ENCODE measurements around the gene KCNT1. TPM values are rescaled to one million over a fixed set of nuclear protein-coding genes. Genes with fewer than 3 reads are reported as not detected.
A peak's percentile ranks its signal among the peaks of the same experiment; 100 is the strongest.
"Not testable (repeated sequence)": the region's sequence is repeated elsewhere in the genome, so short reads cannot be mapped to it uniquely, and the experiment has no call there.

The KCNT1 gene
- total RNA-seq (ENCODE audit: insufficient read depth, low replicate concordance), result 3.6 TPM

DNA sequence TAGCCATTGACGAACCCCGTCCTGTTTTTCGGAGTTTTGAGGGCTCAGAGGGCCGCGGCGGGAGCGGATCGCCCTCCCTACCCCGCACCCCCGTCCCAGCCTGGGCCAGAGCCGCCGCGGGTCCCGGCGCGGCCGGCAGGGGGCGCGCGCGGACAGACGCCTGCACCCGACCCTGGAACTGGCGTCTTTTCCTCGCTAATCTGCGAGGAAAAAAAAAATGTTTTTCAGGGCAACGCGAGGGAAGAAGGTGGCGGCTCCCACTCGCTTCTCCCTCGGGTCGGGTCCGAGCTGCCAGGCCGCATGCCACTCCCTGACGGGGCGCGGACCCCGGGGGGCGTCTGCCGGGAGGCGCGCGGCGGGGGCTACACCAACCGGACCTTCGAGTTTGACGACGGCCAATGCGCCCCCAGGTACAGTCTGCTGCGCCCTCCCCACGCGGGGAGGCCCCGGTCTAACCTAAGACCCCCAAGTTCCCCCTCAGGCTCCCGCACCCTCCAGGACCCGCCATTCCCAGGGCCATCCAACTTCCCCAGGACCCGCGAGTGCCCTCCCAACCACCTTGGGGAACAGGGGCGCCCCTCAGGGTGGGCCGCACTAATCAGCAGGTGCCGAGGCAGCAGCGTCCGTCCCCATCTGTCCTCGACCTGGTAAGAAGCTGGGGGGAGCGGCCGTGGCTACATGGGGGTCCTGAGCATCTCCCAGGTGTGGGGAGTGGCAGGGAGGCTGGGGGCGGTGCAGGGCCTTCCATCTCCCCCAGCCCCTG is at the start of gene KCNT1:
KCNT1 (plus strand) TSS at position 227 of the 763 bp plus-strand sequence; CDS start at position 301, 74 bp downstream.
- DNase-seq (ENCODE audit: low spot score), result peak; percentile 29

DNA sequence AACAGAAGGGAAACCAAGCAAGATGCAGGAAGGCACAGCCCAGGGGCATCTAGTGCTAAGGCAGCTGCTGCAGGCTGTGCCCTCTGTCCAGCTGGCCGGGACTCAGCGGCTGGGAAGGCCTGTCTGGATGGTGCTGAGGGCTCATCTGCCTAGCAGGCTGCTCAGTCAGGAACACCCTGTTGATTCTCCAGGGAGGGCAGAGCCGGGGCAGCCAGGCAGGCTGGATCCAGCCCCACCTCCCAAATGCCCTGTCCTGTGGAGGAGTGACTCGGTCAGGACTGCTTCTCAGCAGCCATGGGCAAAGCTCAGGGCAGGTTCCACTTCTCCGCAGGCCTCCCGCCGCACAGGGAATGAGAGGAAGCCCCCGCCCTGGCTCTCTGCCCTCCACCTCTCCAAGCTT is 46.7 kb upstream of the KCNT1 start:
- no peak for DNase-seq (ENCODE audit: low spot score)

DNA sequence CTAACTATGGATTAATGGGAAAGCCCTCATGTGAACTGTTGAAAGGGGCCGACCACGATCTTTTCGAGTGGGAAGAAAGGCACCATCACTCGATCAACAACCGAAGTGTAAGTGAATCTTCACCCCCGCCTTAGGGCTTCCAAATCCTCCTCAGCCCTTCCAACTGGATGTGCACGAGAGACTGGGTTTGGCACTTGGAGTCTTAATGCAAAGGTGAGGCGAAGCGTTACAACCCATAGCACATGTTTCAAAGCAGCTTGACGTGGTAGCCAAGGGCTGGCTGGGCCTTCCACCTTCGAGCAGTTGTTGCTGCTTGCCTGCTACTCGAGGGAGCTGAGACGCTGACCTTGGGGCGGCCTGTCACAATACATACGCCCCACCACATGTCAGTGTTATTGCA is 44.6 kb upstream of the KCNT1 start:
- no peak for DNase-seq (ENCODE audit: low spot score)

DNA sequence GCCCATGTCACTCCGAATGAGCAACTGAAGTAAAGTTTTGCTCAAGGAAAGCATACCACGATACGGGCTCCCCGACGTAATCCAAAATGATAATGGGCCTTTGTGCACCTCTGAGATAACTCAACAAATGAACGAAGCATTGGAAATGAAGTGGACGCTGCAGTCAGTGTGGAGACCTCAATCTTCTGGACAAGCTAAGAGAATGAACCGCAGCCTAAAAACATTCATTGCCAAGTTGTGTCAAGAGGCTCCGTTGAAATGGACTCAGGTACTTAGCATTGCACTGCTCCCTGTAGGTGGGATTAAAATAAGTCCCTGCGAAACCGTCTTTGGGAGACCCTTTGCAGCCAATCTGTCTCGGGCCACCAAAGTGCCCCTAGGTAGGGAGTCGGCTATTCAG is 42.7 kb upstream of the KCNT1 start:
- DNase-seq (ENCODE audit: low spot score), result no peak

DNA sequence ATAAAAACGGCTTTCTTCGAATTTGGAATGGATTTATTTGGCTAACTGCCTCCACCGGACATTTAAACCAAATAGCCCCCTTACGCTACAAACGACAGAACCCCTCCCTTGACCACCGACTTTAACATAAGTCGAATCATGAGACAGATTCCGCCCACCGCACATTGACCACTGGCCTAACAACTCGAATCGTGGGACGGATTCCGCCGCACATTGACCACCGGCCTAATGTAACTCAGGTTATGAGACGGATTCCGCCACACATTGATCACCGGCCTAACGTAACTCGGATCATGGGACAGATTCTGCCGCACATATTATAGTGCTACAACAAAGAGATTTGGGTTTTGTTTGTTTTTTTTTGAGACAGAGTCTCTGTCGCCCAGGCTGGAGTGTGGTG is 41.6 kb upstream of the KCNT1 start:
- DNase-seq (ENCODE audit: low spot score), result no peak

DNA sequence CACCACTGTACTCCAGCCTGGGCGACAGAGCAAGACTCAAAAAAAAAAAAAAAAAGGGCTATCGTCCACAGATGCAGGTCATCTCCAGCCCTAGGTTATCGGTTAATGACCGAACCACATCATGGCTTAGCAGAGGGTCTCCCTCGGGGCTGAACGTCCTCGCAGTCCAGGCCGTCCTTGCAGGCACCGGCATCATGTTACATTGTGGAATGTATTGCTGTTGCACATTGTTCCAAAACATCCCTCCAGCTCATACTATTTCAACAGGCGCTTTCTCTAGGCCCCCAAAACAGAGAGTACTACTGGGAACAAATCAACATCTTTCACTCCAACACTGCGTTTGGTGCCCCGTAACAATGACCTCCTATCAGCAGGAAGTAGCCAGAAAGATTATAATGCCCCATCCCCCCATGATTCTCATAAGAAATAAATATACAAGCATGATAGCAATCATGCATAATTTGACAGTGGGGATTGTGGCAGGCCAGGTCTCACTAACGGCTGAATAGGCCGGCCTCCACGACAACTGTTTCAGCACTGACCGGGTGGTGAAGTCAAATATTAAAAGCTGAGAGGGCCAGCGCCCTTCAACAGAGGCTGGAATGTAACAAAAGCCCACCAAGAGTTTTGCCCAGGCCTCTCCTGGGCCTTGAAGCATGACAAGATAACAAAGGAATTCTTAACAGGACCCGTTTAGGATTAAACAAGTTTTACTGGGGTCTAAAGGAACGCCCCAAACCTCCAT is 40.0 kb upstream of the KCNT1 start:
- no peak for DNase-seq (ENCODE audit: low spot score)

DNA sequence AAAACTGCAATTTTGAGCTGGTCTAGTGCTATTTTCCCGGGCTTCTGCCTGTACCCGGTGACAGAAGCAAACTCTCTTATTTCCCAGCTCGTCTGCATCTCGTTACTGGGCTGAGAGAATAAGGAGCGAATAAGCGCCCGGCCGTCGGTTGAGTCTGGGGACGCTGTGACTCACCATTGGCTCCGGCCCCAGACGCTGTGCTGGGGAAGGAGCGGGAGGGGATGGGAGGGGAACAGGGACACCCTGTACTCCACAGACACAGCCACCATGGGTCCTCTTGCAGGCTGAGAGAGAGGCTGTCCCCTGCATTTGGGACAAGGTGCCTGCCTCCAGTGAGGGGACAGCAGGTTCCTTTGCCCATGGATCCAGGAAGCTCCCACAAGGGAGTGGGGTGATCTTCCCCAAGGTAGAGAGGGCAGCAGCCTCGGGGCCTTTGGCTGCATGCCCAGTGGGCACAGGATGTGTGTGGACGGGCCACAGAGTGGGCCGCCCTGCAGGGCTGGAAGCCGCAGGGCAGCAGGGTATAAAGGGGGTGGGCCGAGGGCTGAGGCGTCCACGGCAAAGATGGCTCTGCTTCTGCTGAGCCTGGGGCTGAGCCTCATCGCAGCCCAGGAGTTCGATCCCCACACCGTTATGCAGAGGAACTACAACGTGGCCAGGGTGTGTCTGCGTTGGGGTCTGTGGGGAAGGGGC is 39.1 kb upstream of the KCNT1 start, which contains the start of gene LCN9:
LCN9 (plus strand) TSS at position 552 of the 693 bp plus-strand sequence; CDS start at position 565, 13 bp downstream.
- peak; percentile 38 for DNase-seq (ENCODE audit: low spot score)

DNA sequence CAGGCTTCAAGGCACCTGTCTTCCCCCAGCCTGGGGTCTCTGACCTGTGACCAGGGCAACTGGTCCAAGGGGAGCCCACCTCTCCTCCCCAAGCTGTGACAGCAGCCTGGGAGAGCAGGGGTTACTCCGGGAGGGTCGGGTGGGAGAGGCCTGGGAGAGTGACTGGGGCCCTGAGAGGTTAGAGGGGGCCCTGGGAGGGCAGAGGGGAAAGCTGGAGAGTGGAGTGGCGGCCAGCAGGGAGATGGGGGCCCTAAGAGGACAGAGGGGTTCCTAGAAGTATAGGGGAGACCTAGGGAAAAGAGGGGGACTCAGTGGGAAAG is 38.6 kb upstream of the KCNT1 start:
- no peak for DNase-seq (ENCODE audit: low spot score)

DNA sequence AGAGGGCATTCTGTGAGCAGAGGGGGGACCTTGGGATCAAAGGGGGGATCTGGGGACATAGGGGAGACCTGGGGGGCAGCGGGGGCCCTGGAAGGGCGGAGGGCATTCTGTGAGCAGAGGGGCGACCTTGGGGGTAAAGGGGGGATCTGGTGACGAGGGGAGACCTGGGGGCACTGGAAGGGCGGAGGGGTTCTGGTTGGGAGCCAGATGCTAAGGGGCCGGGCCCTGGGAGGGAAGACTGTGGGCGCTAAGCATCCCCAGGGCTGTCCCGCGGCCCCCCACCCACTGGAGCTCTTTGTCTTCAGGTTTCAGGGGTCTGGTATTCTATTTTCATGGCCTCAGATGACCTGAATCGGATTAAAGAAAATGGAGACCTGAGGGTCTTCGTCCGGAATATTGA is 38.1 kb upstream of the KCNT1 start:
- DNase-seq (ENCODE audit: low spot score), result no peak

DNA sequence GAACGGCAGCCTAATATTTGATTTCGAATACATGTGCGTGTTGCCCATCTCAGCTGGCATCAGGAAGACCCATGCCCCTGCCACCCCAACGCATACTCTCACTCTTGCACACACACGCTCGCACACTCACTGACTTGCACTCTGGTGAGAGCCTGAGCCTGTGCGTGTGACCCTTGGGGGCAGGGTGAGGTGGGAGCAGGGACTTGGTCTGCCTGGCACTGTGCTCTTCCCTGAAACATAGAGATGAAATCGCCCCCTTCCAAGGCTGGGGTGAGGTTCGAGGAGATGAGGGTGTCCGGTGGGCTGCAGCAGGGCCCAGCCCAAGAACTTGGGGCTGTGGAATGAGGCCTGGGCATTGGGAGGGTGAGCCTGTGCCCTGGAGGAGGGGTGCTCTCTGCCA is 37.7 kb upstream of the KCNT1 start:
- no peak for DNase-seq (ENCODE audit: low spot score)

DNA sequence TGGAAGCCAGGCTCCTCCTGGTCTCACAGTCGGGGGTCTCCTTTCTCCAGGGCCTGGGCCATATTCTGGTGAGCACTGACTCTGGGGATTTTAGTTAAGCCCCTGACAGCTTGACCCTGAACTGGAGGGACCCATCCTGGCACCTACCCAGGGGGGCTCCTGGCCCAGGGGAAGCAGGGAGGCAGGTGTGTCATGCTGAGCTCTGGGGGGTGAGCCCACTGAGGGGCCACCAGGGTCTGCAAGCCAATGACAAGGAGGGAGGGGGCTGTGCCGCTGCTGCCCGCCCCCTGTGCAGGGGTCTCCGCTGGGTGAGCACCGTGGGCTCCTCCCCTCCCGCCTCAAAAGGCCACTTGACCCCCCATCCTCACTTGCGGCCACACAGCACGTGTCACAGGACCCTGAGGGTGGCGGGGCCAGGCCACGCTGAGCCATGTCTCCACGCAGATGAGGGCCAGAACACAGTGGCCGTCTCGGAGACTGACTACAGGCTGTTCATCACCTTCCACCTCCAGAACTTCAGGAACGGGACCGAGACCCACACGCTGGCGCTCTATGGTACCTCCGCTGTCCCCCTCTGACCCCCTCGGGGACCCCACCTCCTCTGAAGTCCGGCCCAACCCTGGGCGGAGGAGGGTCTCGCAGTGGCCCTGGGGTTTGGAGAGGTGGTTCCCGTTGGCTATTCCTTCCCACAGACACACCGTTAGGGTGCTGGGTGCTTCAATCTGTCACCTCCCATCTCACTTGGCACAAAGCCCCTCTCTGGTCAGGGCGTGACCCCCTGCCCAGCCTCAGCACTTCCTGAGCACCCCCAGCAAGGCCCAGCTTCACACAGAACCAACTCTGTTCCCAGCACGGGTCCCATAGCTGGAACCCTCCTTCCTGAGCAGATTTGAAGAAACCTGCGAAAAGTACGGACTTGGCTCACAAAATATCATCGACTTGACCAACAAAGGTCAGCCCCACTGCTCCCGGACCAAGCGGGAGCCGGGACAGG is 36.9 kb upstream of the KCNT1 start:
- DNase-seq (ENCODE audit: low spot score), result no peak

DNA sequence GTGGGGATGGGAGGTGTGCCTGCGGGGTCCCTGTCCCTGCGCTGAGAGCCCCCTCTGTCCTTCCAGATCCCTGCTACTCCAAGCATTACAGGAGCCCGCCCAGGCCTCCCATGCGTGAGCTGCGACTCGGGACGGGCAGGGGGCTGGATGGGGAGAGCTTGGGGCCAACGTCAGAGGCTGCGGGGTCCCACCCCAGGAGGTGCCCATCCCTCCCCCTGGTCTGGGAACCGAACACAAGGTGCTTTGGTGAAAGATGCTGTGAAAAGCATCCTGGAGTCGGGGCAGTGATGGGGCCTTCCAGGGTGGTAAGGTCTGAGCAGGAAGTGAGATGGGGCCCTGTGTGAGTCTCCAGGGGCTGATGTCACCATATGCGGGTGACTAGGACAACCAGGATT is 36.2 kb upstream of the KCNT1 start:
- DNase-seq (ENCODE audit: low spot score), result no peak

DNA sequence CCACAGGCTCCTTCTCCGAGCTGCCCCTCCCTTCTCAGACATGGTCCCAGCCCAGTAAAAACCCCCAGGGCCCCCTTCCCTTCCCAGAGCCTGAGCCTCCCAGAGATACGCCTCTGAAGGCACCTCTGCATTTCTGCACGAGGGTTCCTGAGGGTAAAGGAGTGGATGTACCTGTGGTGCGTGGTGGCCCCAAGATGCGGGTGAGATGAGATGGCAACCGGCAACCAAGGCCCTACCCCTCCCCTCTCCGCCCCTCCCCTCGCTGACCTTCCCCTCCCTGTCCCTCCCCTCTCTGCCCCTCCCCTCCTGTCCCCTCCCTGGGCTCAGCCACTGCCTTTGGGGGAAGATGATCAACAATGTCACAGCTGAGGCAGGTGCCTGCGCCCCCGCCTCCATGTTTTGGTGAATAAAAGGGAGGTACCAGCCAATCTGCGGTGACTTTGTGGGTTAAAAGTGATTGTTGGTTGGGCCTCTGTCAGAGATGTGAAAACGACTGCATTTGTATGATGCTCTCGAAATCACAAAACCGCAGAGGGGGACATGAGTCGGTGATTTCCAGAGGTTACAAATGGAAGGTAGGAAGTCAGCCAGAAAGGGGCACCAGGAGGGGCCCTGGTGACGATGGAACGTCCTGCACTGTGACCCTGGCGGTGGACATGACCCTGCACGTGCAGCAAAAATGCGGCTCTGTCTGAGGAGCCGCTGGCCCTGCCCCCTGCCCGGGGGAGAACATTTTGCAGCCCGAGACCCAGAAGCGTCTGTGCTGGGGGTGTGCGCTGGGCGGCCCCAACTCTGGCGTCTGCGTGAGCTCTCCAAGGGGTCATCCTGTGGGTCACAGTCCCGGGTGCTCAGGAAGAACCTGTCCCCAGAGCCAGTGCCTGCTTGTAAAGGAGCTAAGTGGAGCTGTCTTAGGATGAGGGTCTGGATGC is 35.2 kb upstream of the KCNT1 start:
- no peak for DNase-seq (ENCODE audit: low spot score)

DNA sequence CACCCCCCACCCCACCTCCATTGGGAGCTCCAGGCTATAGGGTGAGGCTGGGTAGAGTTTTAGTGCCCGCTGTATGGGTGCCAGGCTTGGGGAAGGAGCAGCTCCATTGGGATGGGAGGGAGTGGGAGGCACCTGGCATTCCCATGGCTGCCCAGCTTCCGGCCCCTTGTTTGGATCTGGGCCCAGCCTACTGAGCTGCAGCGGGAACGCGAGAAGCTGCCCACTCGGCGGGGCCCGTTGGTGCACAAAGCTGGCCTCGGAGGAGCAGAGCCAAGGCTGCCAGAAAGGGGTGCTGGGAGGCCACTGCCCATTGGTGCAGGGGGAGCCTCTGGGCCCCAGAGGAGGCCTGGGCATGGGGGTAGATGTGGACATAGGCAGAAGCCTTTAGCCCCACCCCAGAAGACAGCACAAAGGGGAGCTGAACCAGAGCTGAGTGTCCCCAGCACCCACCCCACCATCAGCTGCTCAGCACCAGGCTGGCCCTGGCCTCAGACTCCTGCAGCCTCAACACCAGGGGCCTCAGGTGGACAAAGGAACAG is 34.5 kb upstream of the KCNT1 start:
- no peak for DNase-seq (ENCODE audit: low spot score)

DNA sequence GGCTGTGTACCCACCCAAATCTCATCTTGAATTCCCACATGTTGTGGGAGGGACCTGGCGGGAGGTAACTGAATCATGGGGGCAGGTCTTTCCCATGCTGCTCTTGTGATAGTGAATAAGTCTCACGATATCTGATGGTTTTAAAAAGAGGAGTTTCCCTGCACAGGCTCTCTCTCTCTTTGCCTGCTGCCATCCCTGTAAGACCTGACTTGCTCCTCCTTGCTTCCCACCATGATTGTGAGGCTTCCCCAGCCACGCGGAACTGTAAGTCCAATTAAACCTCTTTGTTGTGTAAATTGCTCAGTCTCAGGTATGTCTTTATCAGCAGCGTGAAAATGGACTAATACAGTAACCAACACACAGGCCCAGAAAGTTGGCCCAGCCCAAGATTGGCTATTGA is 33.0 kb upstream of the KCNT1 start:
- not testable (repeated sequence) for DNase-seq (ENCODE audit: low spot score)

DNA sequence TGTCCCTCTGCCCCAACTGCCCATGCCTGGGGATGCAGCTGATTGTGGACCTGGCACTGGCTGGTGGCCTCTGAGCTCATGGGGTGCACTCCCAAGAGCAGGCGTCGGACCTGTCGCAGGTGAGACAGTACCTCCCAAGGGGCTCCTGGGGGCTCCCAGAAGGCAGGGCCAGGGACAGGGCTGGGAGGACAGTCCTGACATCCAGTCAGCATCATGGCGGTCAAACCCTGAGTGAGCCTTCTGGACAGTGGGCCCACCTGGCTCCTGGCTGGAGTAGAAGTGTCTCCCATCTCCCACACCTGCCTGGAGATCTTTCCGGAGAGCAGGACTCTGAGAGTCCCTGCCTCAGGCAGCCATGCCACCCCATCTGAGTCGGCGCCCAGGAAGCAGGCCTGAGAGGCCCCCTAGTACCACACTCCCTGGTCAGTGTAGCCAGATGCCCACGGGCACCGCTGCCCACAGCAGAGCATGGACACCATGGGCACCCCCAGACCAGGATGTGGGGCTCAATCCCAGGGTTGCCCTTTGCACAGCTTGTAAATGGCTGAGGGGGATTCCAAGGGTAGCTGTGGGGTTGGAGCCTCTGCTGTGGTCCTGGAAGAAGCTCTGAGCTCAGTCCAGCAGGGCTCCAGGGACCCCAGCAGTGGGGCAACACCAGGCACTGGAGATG is 32.2 kb upstream of the KCNT1 start:
- DNase-seq (ENCODE audit: low spot score), result no peak

DNA sequence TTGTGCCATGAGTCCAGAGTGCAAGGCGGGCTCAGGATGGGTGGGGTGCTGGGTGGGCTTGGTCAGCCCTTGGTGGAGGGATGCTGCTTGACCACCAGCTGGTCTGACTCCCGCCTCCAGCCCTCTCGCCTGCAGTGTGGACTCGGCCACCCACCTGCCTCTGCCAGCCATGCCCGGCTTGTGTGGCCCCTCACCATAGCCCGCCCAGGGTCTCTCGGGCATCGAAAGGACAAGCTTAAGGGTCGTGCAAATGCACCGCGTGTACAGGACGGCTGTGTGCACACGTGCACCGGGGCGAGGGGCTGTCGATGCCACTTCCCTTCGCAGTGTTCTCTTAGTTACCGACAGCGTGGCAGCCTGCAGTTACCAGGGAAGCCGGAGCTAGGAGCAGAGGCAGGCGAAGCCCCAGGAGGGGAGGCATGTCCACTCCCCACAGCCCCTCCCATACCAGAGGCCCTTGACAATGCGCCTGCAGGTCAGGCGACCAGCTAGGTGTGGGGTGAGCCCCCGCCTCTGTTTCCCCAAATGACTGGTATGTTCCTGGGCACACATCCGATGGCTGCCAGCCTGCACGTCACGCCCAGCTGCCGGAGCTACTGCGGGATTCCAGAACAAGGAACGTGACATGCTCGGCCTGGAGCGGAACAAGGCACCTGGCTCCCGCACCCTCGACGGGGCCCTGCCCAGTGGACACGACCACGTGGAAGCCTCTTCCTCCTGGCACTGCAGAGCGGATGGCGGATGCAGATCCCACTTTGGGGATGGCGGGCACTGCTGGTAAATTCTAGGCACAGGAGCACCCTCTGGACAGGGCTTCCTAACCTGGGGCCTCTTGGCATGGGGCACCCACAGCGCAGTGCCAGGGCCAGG is 31.0 kb upstream of the KCNT1 start:
- no peak for DNase-seq (ENCODE audit: low spot score)

DNA sequence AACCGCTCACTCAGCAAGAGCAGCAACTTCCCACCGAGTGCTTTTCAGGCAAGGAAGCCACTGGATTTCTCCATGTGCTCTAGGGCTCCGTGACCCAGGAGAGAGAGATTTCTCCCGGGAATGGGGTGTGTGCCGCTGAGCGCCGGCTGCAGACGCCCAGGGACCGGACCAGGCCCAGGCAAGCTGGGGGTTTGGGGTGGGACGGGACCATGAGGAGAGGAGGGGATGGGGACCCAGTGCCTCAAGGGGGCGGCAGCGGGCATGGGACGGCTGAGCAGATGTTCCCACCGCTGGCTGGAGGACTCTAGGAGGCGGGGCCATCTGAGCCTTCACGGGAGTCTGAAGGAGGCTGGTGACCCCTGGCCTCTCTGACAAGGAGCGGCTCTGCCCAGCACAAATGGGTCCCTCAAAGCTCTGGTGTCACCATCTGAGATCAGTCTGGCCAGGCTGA is 30.4 kb upstream of the KCNT1 start:
- DNase-seq (ENCODE audit: low spot score), result no peak
